ENCODE data around the gene CD47. TPM values are rescaled to one million over a fixed set of nuclear protein-coding genes. Genes with fewer than 3 reads are reported as not detected.

Gene CD47
- total RNA-seq, 1 experiment from 2014 or later = 15.5 TPM

- H3K27me3 Mint-ChIP-seq (ENCODE audit: insufficient read depth, unreplicated experiment) = no peaks in the 10 kb centered on the region
- TF ChIP-seq CTCF (IDR thresholded peaks at IDR 0.05; ENCODE audit: insufficient read depth in 1 of 2, low read depth in 1 of 2, low read length in 1 of 2, severe bottlenecking in 1 of 2, unreplicated experiment in 1 of 2) = no peak
- intact Hi-C loops (cut with micrococcal nuclease; ENCODE audit: unreplicated experiment) = loop anchor here (5.0 kb wide), 1 partner anchor 629 kb away; no protein-coding TSS in a partner anchor
- no peak overlapping the region for H3K4me3 ChIP-seq (ENCODE audit: low read depth, low read length)
- no TSS peak for BruUV-seq (replicated peaks)
- no peaks in the 10 kb centered on the region for H3K9me3 Mint-ChIP-seq (ENCODE audit: unreplicated experiment)
- no peaks in the 10 kb centered on the region for H3K9me3 ChIP-seq
- no peak for DNase-seq
- H3K36me3 Mint-ChIP-seq (ENCODE audit: insufficient read depth, unreplicated experiment) = no peaks in the 10 kb centered on the region
- peaks cover 7% of the 10 kb centered on the region for H3K4me1 Mint-ChIP-seq (ENCODE audit: low read depth, unreplicated experiment)
- no peaks in the 10 kb centered on the region for H3K36me3 ChIP-seq (ENCODE audit: control insufficient read depth, insufficient read depth, low read length)
- ChIA-PET CTCF (no interaction called here), POLR2A (no interaction called here)
- H3K27me3 ChIP-seq (replicated peaks; ENCODE audit: control insufficient read depth, insufficient read depth, low read length) = no peaks in the 10 kb centered on the region
- peaks cover 8% of the 10 kb centered on the region for H3K4me1 ChIP-seq
- no peak overlapping the region for H3K4me3 Mint-ChIP-seq (ENCODE audit: unreplicated experiment)
- no peak overlapping the region for H3K27ac Mint-ChIP-seq (ENCODE audit: unreplicated experiment)
Observed at GRCh38 chr3:107995823-107996222, 95.0 kb downstream of the CD47 start.

GRCh38 chr3:107994956-107995715, 95.7 kb downstream of the CD47 start:
- Histone ChIP-seq H3K4me1 (peaks cover 8% of the 10 kb centered on the region), H3K27me3 (replicated peaks; ENCODE audit: control insufficient read depth, insufficient read depth, low read length) (no peaks in the 10 kb centered on the region), H3K36me3 (ENCODE audit: control insufficient read depth, insufficient read depth, low read length) (no peaks in the 10 kb centered on the region), H3K9me3 (no peaks in the 10 kb centered on the region), H3K4me3 (ENCODE audit: low read depth, low read length) (no peak overlapping the region)
- TF ChIP-seq CTCF (IDR thresholded peaks at IDR 0.05; ENCODE audit: insufficient read depth in 1 of 2, low read depth in 1 of 2, low read length in 1 of 2, severe bottlenecking in 1 of 2, unreplicated experiment in 1 of 2) = no peak
- Mint-ChIP-seq H3K27me3 (ENCODE audit: insufficient read depth, unreplicated experiment) (no peaks in the 10 kb centered on the region), H3K27ac (ENCODE audit: unreplicated experiment) (no peak overlapping the region), H3K4me3 (ENCODE audit: unreplicated experiment) (no peak overlapping the region), H3K36me3 (ENCODE audit: insufficient read depth, unreplicated experiment) (no peaks in the 10 kb centered on the region), H3K9me3 (ENCODE audit: unreplicated experiment) (no peaks in the 10 kb centered on the region), H3K4me1 (ENCODE audit: low read depth, unreplicated experiment) (peaks cover 7% of the 10 kb centered on the region)
- no TSS peak for BruUV-seq (replicated peaks)
- intact Hi-C loops (cut with micrococcal nuclease; ENCODE audit: unreplicated experiment) = loop anchor here (5.0 kb wide), 1 partner anchor 628 kb away; no protein-coding TSS in a partner anchor
- CTCF ChIA-PET = no interaction called here
- DNase-seq = no peak
- POLR2A ChIA-PET = no interaction called here

- POLR2A ChIA-PET = no interaction called here
- H3K27ac Mint-ChIP-seq (ENCODE audit: unreplicated experiment) = peak overlapping the region; percentile 11
- CTCF ChIA-PET = no interaction called here
Observed at GRCh38 chr3:107994181-107994580, 96.7 kb downstream of the CD47 start.

More at GRCh38 chr3:107994181-107994580, 96.7 kb downstream of the CD47 start:
- H3K36me3 Mint-ChIP-seq (ENCODE audit: insufficient read depth, unreplicated experiment) = no peaks in the 10 kb centered on the region
- peaks cover 4% of the 10 kb centered on the region for H3K4me1 Mint-ChIP-seq (ENCODE audit: low read depth, unreplicated experiment)
- H3K9me3 Mint-ChIP-seq (ENCODE audit: unreplicated experiment) = no peaks in the 10 kb centered on the region
- H3K27me3 Mint-ChIP-seq (ENCODE audit: insufficient read depth, unreplicated experiment) = no peaks in the 10 kb centered on the region
- H3K27me3 ChIP-seq (replicated peaks; ENCODE audit: control insufficient read depth, insufficient read depth, low read length) = no peaks in the 10 kb centered on the region
- H3K36me3 ChIP-seq (ENCODE audit: control insufficient read depth, insufficient read depth, low read length) = no peaks in the 10 kb centered on the region
- no peak overlapping the region for H3K4me3 Mint-ChIP-seq (ENCODE audit: unreplicated experiment)
- no peak overlapping the region for H3K4me3 ChIP-seq (ENCODE audit: low read depth, low read length)
- TF ChIP-seq CTCF (IDR thresholded peaks at IDR 0.05; ENCODE audit: insufficient read depth in 1 of 2, low read depth in 1 of 2, low read length in 1 of 2, severe bottlenecking in 1 of 2, unreplicated experiment in 1 of 2) = no peak
- intact Hi-C loops (cut with micrococcal nuclease; ENCODE audit: unreplicated experiment) = no loop called here
- H3K4me1 ChIP-seq = peaks cover 6% of the 10 kb centered on the region
- no peak for DNase-seq
- no peaks in the 10 kb centered on the region for H3K9me3 ChIP-seq
- no TSS peak for BruUV-seq (replicated peaks)

Data from Caco-2 (cell line).